Chondrocyte (in vitro differentiated cells): ENCODE results near the gene GOLGA1. TPM values are rescaled to one million over a fixed set of nuclear protein-coding genes. Genes with fewer than 3 reads are reported as not detected.
A peak's percentile ranks its signal among the peaks of the same experiment; 100 is the strongest.

ENCODE experiments used
- DNase-seq: peaks from one replicate; pipeline ENCODE4 v3.0.0; 2021; ENCODE audit warnings: mixed read lengths, low spot score
- H3K27ac Mint-ChIP-seq: one replicate; pipeline ENCODE4 v1.8.0; 2021; ENCODE audit warnings: mild to moderate bottlenecking, moderate library complexity, mixed read lengths; ENCODE audit not compliant: unreplicated experiment
- H3K27me3 Mint-ChIP-seq: 2 replicates; pipeline ENCODE4 v1.8.0; 2021; ENCODE audit warnings: low read depth, mixed read lengths
- H3K36me3 Mint-ChIP-seq: 2 replicates; pipeline ENCODE4 v1.8.0; 2021; ENCODE audit warnings: low read depth, mixed read lengths
- H3K4me1 Mint-ChIP-seq: 2 replicates; pipeline ENCODE4 v1.8.0; 2021; ENCODE audit warnings: low read depth, mild to moderate bottlenecking, mixed read lengths
- H3K4me3 Mint-ChIP-seq: one replicate; pipeline ENCODE4 v1.8.0; 2021; ENCODE audit warnings: mild to moderate bottlenecking, moderate library complexity, mixed read lengths; ENCODE audit not compliant: unreplicated experiment
- H3K9me3 Mint-ChIP-seq: 2 replicates; pipeline ENCODE4 v1.8.0; 2021; ENCODE audit warnings: low read depth, mixed read lengths
- long read RNA-seq: library from polyadenylated mRNA; stranded (forward); transcript quantifications from one replicate; pipeline ENCODE4 v2.0.0, GENCODE V29; 2021
- total RNA-seq: library from RNA; stranded (reverse); gene quantifications from 3 replicates; pipeline ENCODE4 v1.2.1, GENCODE V29; 2021
- TF ChIP-seq, protein P1 (sequence below): fragments of 200-600 bp; sonication (generic); IDR thresholded peaks from 2 replicates; pipeline ENCODE4 v1.5.0; 2021; ENCODE audit warnings: antibody characterized with exemption, mild to moderate bottlenecking, moderate library complexity

The GOLGA1 gene, protein sequence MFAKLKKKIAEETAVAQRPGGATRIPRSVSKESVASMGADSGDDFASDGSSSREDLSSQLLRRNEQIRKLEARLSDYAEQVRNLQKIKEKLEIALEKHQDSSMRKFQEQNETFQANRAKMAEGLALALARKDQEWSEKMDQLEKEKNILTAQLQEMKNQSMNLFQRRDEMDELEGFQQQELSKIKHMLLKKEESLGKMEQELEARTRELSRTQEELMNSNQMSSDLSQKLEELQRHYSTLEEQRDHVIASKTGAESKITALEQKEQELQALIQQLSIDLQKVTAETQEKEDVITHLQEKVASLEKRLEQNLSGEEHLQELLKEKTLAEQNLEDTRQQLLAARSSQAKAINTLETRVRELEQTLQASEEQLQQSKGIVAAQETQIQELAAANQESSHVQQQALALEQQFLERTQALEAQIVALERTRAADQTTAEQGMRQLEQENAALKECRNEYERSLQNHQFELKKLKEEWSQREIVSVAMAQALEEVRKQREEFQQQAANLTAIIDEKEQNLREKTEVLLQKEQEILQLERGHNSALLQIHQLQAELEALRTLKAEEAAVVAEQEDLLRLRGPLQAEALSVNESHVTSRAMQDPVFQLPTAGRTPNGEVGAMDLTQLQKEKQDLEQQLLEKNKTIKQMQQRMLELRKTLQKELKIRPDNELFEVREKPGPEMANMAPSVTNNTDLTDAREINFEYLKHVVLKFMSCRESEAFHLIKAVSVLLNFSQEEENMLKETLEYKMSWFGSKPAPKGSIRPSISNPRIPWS
- total RNA-seq: 22.3 to 25.0 TPM (median 24.0 TPM) in 3 replicates
- long read RNA-seq, full-length matches to known transcripts: 29 of 62 reads
- long read RNA-seq, partial matches to known transcripts: 8 of 62 reads
- long read RNA-seq, other reads (novel, unspliced or antisense): 25 of 62 reads

DNA sequence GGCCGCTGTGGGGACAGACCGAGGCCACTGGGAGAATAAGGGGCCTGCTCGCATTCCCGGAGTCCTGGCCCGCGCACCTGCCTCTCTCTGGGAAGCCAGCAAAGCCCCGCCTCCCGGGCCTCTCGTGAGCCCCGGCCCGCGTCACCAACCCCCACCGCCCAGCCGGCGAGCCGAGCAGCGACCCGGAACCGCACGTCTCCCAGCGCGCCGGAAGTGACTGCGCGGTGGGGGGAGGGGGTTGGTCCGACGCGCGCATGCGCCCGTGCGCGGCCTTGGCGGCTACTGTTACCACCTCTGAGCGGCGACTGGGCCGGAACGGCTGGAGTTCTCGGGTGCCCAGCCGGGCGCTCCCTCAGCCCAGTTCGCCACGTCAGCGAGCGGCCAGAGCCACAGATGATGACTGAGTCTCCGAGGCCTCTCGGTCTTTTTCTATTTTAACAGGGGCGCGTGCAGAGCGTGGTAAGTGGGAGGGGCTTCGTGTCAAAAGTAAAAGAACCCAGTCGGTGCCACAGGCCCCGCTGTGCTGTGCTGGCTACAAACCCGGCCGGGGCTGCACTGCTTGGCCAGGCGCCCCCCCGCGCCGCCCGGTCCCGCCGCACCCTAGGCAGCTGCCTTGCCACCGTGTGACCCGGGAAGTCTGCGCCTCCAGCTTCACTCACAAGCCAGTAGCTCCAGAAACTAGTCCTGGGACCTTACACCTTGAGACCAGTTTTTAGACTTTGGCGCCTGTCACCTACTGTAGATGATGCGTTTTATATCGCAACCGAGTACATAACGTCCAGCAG is at the start of gene GOLGA1:
TSS of gene GOLGA1 (minus strand) at position 190 of the 785 bp plus-strand sequence. CDS start 2,372 bp downstream, outside the sequence.
- Mint-ChIP-seq H3K9me3 (no peaks in the 10 kb centered on the region), H3K27ac (peak within 1 kb of the TSS; percentile 99), H3K27me3 (no peaks in the 10 kb centered on the region), H3K4me3 (peak within 1 kb of the TSS; percentile 86), H3K4me1 (peaks cover 21% of the 10 kb centered on the region), H3K36me3 (peaks cover 4% of the 10 kb centered on the region)
- TF ChIP-seq, protein P1, sequence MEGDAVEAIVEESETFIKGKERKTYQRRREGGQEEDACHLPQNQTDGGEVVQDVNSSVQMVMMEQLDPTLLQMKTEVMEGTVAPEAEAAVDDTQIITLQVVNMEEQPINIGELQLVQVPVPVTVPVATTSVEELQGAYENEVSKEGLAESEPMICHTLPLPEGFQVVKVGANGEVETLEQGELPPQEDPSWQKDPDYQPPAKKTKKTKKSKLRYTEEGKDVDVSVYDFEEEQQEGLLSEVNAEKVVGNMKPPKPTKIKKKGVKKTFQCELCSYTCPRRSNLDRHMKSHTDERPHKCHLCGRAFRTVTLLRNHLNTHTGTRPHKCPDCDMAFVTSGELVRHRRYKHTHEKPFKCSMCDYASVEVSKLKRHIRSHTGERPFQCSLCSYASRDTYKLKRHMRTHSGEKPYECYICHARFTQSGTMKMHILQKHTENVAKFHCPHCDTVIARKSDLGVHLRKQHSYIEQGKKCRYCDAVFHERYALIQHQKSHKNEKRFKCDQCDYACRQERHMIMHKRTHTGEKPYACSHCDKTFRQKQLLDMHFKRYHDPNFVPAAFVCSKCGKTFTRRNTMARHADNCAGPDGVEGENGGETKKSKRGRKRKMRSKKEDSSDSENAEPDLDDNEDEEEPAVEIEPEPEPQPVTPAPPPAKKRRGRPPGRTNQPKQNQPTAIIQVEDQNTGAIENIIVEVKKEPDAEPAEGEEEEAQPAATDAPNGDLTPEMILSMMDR: no peak
- DNase-seq: peak; percentile 98

DNA sequence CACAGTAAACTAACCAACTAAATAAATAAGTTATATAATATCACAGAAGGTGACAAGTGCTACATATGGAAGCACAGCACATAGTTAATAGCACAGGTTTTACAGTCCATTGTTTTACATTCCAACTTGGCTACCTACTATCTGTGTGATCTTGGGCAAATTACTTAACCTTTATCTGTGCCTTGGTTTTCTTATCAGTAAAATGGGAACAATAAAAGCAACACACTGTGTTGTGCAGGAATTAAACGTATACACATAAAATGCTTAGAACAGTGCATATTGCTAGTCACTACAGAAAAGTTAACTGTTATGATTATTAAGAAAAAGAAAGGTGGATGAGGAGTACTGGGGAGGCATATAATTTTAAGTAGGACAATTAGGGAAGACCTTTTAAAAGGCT is 42.8 kb upstream of the GOLGA1 start:
- Mint-ChIP-seq H3K9me3 (no peaks in the 10 kb centered on the region), H3K4me3 (no peak overlapping the region), H3K27me3 (no peaks in the 10 kb centered on the region), H3K36me3 (peaks cover 7% of the 10 kb centered on the region), H3K4me1 (no peaks in the 10 kb centered on the region), H3K27ac (no peak overlapping the region)
- no peak for DNase-seq
- TF ChIP-seq, protein P1: no peak

DNA sequence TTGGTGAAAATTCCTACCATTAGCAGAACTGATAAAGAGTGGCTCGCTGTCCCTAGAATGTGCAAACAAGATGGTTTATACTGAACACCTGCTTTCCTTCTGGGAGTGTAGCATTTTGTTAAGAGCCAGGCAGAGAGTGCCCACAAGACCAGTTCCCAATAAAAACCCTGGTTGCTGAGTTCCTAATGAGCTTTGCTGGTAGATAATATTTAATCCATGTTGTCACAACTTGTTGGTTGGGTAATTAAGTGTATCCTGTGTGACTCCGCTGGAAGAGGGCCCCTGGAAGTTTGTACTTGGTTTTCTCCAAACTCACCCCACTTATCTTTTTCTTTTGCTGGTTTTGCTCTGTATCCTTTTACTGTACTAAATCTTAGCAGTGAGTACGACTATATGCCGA is 39.5 kb upstream of the GOLGA1 start:
- Mint-ChIP-seq H3K4me1 (no peaks in the 10 kb centered on the region), H3K9me3 (no peaks in the 10 kb centered on the region), H3K36me3 (peaks cover 7% of the 10 kb centered on the region), H3K4me3 (no peak overlapping the region), H3K27ac (no peak overlapping the region), H3K27me3 (no peaks in the 10 kb centered on the region)
- TF ChIP-seq, protein P1: no peak
- no peak for DNase-seq

DNA sequence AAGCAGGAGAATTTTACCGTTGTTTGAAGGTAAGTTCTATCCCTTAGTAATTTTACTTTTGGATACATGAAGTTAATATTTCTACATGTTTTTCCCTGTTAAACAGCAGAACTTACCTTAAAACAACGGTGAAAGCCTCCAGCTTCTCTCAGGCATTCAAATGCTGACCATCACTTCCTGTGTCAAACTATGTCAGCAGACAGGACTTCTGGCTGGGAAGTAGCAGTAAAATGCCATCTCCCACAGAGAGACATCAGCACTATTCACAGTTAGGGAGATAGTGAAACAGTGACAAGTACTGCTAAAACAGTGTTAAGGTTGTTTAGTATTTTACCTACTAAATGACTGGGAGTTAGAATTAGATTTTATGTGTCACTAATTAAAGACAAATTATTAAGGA is 34.2 kb upstream of the GOLGA1 start:
- no peak overlapping the region for H3K27ac Mint-ChIP-seq
- H3K36me3 Mint-ChIP-seq: peaks cover 4% of the 10 kb centered on the region
- H3K9me3 Mint-ChIP-seq: no peaks in the 10 kb centered on the region
- H3K27me3 Mint-ChIP-seq: no peaks in the 10 kb centered on the region
- no peak for DNase-seq
- H3K4me3 Mint-ChIP-seq: no peak overlapping the region
- H3K4me1 Mint-ChIP-seq: peaks cover 6% of the 10 kb centered on the region
- TF ChIP-seq, protein P1: no peak
